Pancreas (tissue), 10 donors: ENCODE measurements around the gene RHEBL1. TPM values are rescaled to one million over a fixed set of nuclear protein-coding genes. Genes with fewer than 3 reads are reported as not detected.

Experiments
- ATAC-seq, 4 donors: fragments of 200-7000 bp; cut with Tn5 transposase; one replicate each; pipeline versions ENCODE4 v1.8.0 to v1.9.1; 2020; ENCODE audit warnings: mild to moderate bottlenecking in 4 of 4, moderate library complexity in 4 of 4
- DNase-seq, 6 donors: peaks; one replicate each; pipeline ENCODE4 v3.0.0-alpha.2; 2020
- FAIRE-seq: peaks from 2 replicates; lab custom pipeline; 2012; peaks lifted over from hg19 to GRCh38; lab: Jason Lieb, UNC
- H3K27ac ChIP-seq, 4 donors: fragments of 200-600 bp; sonication (generic); 1 replicate in 3 of 4; 2 replicates in 1 of 4; pipeline versions ENCODE4 v1.5.0 to v1.8.0; 2020
- H3K27me3 ChIP-seq, 4 donors: fragments of 200-600 bp; one replicate each; pipeline ENCODE4 v1.8.0; 2021
- H3K36me3 ChIP-seq, 3 donors: fragments of 200-600 bp; sonication (generic) in 1 of 3; one replicate each; pipeline versions ENCODE4 v1.5.0 to v1.8.0; 2020 to 2021
- H3K4me1 ChIP-seq, 3 donors: fragments of 200-600 bp; one replicate each; pipeline ENCODE4 v1.8.0; 2021
- H3K4me3 ChIP-seq, 4 donors: fragments of 200-600 bp; sonication (generic) in 2 of 4; one replicate each; pipeline versions ENCODE4 v1.5.0 to v1.8.0; 2020 to 2021
- H3K9me3 ChIP-seq, 4 donors: fragments of 200-600 bp; one replicate each; pipeline ENCODE4 v1.8.0; 2021
- WGBS, 2 donors: extraction: QIAGEN DNeasy Blood & Tissue Kit; methylation state at CpG; one replicate each; pipeline ENCODE4 v1.1.7; 2013; 5-methylcytosine and 5-hydroxymethylcytosine counted together
- intact Hi-C, 3 donors: fragments of 100-400 bp; cut with DNase I; formaldehyde crosslinking; loops; one replicate each; pipeline versions ENCODE4 v1.11.1 to v1.14.2; 2022
- polyA plus RNA-seq, 2 donors: library from polyadenylated mRNA; stranded (reverse); fragments of 200-250 nt; gene quantifications; one replicate each; pipeline ENCODE4 v1.2.3, GENCODE V29; 2013
- total RNA-seq, 6 donors: library from RNA; stranded (reverse); fragmentation: NEBNext Ultra II Directional in 4 of 6; extraction: Animal tissue kit (Norgen Biotek cat#: 25700) in 4 of 6; gene quantifications; one replicate each; pipeline versions ENCODE4 v1.2.1 to v1.2.4, GENCODE V29; 2021 to 2023
- TF ChIP-seq, protein P1 (sequence below), 4 donors: fragments of 200-600 bp; sonication (generic) in 3 of 4; IDR thresholded peaks; one replicate each; pipeline versions ENCODE4 v1.5.0 to v1.8.0; 2021; ENCODE audit warnings: antibody characterized with exemption in 4 of 4
- donor health status: healthy with polysubstance abuse.
- donor health status: DM: no; HTN: no; CAD: no; lungs with moderate emphysema.
- donor health status: DM: no; HTN: no; CAD: no.
- donor health status: control.
- donor health status: control.
- donor health status: Bipolar disorder and iron deficiency.
- donor health status: DM: yes; HTN: yes; CAD: no.
- donor health status: DM: no; HTN: no; CAD: no.
- donor health status: DM: no; HTN: no; CAD: no.
- donor health status: DM: yes; HTN: yes; CAD: no.

Gene RHEBL1
- total and polyA plus RNA-seq, 8 donors: 0.14 to 0.63 (median 0.25) TPM; not detected in 3

DNA sequence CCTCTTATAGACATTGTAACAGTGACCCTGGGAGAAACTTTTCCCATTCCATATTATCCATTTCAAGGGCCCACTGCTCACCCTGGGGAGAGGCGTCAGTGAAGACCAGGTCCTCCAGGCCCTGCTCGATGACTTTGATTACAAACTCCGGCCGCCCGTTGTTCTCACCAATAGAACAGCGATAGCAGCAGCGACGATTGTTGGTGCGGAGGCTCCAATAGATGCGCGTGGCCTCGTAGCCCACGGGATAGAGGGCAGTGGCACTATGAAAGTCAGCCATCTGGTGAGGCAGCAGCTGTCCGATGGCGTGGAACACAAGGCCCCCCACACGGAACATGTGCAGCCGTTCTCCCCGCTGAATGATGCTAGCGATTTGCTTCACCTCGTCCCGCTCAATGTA is 43.7 kb downstream of the RHEBL1 start:
- TF ChIP-seq, protein P1, sequence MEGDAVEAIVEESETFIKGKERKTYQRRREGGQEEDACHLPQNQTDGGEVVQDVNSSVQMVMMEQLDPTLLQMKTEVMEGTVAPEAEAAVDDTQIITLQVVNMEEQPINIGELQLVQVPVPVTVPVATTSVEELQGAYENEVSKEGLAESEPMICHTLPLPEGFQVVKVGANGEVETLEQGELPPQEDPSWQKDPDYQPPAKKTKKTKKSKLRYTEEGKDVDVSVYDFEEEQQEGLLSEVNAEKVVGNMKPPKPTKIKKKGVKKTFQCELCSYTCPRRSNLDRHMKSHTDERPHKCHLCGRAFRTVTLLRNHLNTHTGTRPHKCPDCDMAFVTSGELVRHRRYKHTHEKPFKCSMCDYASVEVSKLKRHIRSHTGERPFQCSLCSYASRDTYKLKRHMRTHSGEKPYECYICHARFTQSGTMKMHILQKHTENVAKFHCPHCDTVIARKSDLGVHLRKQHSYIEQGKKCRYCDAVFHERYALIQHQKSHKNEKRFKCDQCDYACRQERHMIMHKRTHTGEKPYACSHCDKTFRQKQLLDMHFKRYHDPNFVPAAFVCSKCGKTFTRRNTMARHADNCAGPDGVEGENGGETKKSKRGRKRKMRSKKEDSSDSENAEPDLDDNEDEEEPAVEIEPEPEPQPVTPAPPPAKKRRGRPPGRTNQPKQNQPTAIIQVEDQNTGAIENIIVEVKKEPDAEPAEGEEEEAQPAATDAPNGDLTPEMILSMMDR (IDR thresholded peaks at IDR 0.05): no peak
- intact Hi-C loops: no loop called here
- no peaks in the 10 kb centered on the region for H3K9me3 ChIP-seq
- H3K27ac ChIP-seq: no peak overlapping the region
- peaks cover 0 to 70% (median 36%) of the 10 kb centered on the region in 3 donors for H3K36me3 ChIP-seq
- ATAC-seq (no peak), FAIRE-seq (no peak), DNase-seq (no peak)
- no peak overlapping the region for H3K4me3 ChIP-seq
- H3K4me1 ChIP-seq: no peaks in the 10 kb centered on the region
- 94 to 95% methylated on average over 21 of the region's 21 CpGs for WGBS, 2 donors
- no peaks in the 10 kb centered on the region for H3K27me3 ChIP-seq

GRCh38 chr12:49025463-49025862 is 44.3 kb downstream of the RHEBL1 start:
- peaks cover 0 to 70% (median 36%) of the 10 kb centered on the region in 3 donors for H3K36me3 ChIP-seq
- FAIRE-seq (no peak), ATAC-seq (no peak), DNase-seq (no peak)
- intact Hi-C loops: no loop called here
- H3K27ac ChIP-seq: no peak overlapping the region
- H3K27me3 ChIP-seq: no peaks in the 10 kb centered on the region
- TF ChIP-seq, protein P1 (IDR thresholded peaks at IDR 0.05): no peak
- no peak overlapping the region for H3K4me3 ChIP-seq
- 87 to 94% methylated on average over 4 of the region's 4 CpGs for WGBS, 2 donors
- no peaks in the 10 kb centered on the region for H3K9me3 ChIP-seq
- no peaks in the 10 kb centered on the region for H3K4me1 ChIP-seq

GRCh38 chr12:49024543-49024942 is 45.2 kb downstream of the RHEBL1 start:
- H3K9me3 ChIP-seq: no peaks in the 10 kb centered on the region
- H3K27ac ChIP-seq: no peak overlapping the region
- H3K36me3 ChIP-seq: peaks cover 0 to 70% (median 36%) of the 10 kb centered on the region in 3 donors
- H3K27me3 ChIP-seq: no peaks in the 10 kb centered on the region
- DNase-seq (no peak), ATAC-seq (no peak), FAIRE-seq (no peak)
- WGBS, 2 donors: 88% methylated on average over 12 of the region's 12 CpGs
- TF ChIP-seq, protein P1 (IDR thresholded peaks at IDR 0.05): no peak
- H3K4me1 ChIP-seq: peaks cover 0 to under 1% (median 0%) of the 10 kb centered on the region in 3 donors
- intact Hi-C loops: no loop called here
- H3K4me3 ChIP-seq: no peak overlapping the region

- peaks cover 0 to 4% (median 0%) of the 10 kb centered on the region in 3 donors for H3K4me1 ChIP-seq
- ATAC-seq: no peak
- FAIRE-seq: no peak
- no peaks in the 10 kb centered on the region for H3K27me3 ChIP-seq
- H3K9me3 ChIP-seq: no peaks in the 10 kb centered on the region
- H3K36me3 ChIP-seq: peaks cover 0 to 70% (median 33%) of the 10 kb centered on the region in 3 donors
- TF ChIP-seq, protein P1 (IDR thresholded peaks at IDR 0.05): no peak
- WGBS, 2 donors: 89 to 91% methylated on average over 2 of the region's 2 CpGs
- H3K4me3 ChIP-seq: no peak overlapping the region
- intact Hi-C loops: no loop called here
- no peak overlapping the region for H3K27ac ChIP-seq
- no peak for DNase-seq
Measured at GRCh38 chr12:49023812-49024211, 46.0 kb downstream of the RHEBL1 start.

- intact Hi-C loops: no loop called here
- FAIRE-seq: no peak
- Histone ChIP-seq H3K27me3 (no peaks in the 10 kb centered on the region), H3K36me3 (peaks cover 0 to 60% (median 23%) of the 10 kb centered on the region in 3 donors), H3K9me3 (no peaks in the 10 kb centered on the region), H3K4me1 (peaks cover 0 to 4% (median 3%) of the 10 kb centered on the region in 3 donors), H3K27ac (no peak overlapping the region), H3K4me3 (no peak overlapping the region)
- 81 to 88% methylated on average over 15 of the region's 15 CpGs for WGBS, 2 donors
- TF ChIP-seq, protein P1 (IDR thresholded peaks at IDR 0.05): no peak
- no peak for DNase-seq
- no peak for ATAC-seq
Measured at GRCh38 chr12:49022558-49023178, 47.1 kb downstream of the RHEBL1 start.
